Measurements from ENCODE around the gene TMEM38B. TPM values are rescaled to one million over a fixed set of nuclear protein-coding genes. Genes with fewer than 3 reads are reported as not detected.

TMEM38B gene, protein sequence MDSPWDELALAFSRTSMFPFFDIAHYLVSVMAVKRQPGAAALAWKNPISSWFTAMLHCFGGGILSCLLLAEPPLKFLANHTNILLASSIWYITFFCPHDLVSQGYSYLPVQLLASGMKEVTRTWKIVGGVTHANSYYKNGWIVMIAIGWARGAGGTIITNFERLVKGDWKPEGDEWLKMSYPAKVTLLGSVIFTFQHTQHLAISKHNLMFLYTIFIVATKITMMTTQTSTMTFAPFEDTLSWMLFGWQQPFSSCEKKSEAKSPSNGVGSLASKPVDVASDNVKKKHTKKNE
- polyA plus RNA-seq (ENCODE audit: insufficient read length): 41.7 TPM
- long read RNA-seq, donor 1, transcript TMEM38B-202 (6 exons, 3,525 nt): major isoform, 14 of 20 reads
- long read RNA-seq, donor 1, partial matches to known transcripts: 6 of 20 reads
- long read RNA-seq, donor 1, other reads (novel, unspliced or antisense): 0 of 20 reads
- long read RNA-seq, donor 2, transcript TMEM38B-202 (6 exons, 3,525 nt): major isoform, 10 of 10 reads
- long read RNA-seq, donor 2, partial matches to known transcripts: 0 of 10 reads
- long read RNA-seq, donor 2, other reads (novel, unspliced or antisense): 0 of 10 reads
- long read RNA-seq, donor 3, transcript TMEM38B-202 (6 exons, 3,525 nt): major isoform, 14 of 14 reads
- long read RNA-seq, donor 3, partial matches to known transcripts: 0 of 14 reads
- long read RNA-seq, donor 3, other reads (novel, unspliced or antisense): 0 of 14 reads
- long read RNA-seq, donor 4, partial matches to known transcripts: 0 of 1 reads
- long read RNA-seq, donor 4, other reads (novel, unspliced or antisense): 0 of 1 reads
- long read RNA-seq, donor 5, transcript TMEM38B-202 (6 exons, 3,525 nt): major isoform, 20 of 20 reads
- long read RNA-seq, donor 5, partial matches to known transcripts: 0 of 20 reads
- long read RNA-seq, donor 5, other reads (novel, unspliced or antisense): 0 of 20 reads
- long read RNA-seq, donor 6, transcript TMEM38B-202 (6 exons, 3,525 nt): major isoform, 8 of 8 reads
- long read RNA-seq, donor 6, partial matches to known transcripts: 0 of 8 reads
- long read RNA-seq, donor 6, other reads (novel, unspliced or antisense): 0 of 8 reads
- long read RNA-seq, donor 7, transcript TMEM38B-202 (6 exons, 3,525 nt): major isoform, 28 of 28 reads
- long read RNA-seq, donor 7, partial matches to known transcripts: 0 of 28 reads
- long read RNA-seq, donor 7, other reads (novel, unspliced or antisense): 0 of 28 reads
- long read RNA-seq, donor 8, transcript TMEM38B-202 (6 exons, 3,525 nt): major isoform, 12 of 12 reads
- long read RNA-seq, donor 8, partial matches to known transcripts: 0 of 12 reads
- long read RNA-seq, donor 8, other reads (novel, unspliced or antisense): 0 of 12 reads

DNA sequence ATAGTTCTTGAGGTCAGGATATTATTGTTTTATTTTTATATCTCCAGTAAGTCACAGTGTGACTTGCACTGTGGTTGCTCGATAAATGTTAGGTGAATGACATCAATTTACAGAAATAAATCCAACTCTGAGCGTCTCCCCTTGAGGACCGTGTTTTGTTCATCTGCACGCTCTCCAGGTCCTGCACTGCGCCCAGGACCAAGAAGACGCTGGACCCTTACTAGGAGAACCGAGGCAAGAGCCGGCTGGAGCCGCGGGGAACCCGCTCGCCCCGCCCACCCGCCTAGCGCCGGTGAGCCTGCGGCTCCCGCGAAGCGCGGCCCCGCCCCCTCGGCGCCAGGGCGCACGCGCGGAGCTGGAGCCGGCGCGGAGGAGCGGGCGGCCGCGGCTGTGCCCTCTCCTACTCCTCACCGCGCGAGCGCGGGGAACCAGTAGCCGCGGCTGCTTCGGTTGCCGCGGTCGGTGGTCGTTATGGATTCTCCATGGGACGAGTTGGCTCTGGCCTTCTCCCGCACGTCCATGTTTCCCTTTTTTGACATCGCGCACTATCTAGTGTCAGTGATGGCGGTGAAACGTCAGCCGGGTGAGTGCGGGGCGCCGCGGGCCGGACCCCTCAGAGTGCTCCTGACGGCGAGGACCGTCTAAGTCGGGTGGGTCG is at the start of gene TMEM38B:
Gene TMEM38B (plus strand): TSS at position 352 of the 658 bp plus-strand sequence. CDS start 120 bp downstream, at position 472.
- DNase-seq: peak; percentile 81

DNA sequence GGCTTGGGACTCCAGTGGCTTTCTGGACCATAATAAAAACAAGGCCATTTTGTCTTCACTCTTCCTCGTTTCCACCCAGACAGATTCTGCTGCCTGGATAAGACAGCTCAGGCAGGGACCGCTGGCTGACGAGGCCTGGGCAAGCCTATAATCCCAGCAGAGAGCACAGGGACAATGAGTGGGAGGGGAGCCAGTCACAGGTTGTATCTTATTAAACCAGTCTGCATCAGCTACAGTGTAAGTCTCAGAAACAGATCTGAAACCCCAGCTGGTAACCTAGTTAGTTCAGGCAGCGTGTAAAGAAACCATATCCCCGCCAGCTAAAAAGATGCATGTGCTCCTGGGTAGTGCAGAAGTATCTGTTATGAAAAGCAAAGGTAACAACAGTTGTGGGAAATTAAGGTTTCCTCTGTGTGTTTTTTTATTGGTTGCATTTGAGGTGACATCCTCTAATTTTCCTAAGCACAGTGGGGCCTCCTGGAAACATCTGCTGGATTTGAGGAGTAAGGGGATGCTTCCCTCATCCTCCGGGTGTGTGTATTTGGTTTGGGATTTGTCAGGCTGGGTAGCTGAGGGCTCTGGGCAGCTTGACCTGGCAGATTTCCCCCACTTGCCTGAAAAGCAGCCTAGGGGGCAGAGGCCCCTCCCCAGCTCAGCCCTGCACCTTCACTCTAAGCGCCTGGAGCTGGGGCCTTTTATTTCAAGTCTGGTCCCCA is 47.3 kb upstream of the TMEM38B start:
- DNase-seq: no peak

- DNase-seq: no peak
These were observed 46.6 kb upstream of the TMEM38B start for GRCh38 chr9:105647595-105648349.

- no peak for DNase-seq
These were observed 42.5 kb upstream of the TMEM38B start for GRCh38 chr9:105651806-105652205.

DNA sequence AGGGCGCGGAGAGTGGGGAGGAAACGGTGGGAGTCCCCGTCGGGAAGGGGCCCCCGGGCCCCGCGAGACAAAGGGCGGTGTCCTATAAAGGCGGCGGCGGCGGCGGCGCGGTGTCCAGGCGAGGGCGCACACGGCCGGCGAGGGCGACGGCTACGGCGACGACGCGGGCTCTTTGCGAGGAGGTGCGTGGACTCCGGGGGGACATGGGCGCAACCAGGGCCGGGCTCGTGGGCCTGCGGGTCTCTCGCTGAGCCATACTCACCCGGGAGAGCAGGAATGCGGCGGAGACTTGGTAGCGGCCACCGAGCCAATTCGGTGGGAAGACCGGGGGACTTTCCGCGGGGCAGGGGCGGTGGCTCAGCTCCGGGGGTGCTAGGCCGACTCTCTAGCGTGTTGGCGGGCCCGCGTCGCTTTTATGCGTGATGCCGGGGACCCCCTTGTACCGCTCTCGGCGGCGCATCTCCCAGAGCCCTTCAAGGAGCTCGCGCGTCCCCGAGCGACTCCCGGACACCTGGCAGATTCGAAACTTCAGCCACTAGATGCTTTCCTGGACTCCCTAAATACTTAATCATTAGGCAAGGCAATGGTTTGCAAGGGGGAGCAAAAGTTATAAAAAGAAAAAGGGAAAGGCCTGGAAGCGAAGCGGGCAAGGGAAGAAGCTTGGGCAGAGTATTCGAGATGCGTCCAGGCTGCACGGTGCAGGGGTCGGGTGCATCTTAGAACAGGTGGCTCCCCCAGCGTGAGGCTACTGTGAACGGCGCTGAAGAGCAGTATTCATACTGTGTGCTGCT is 38.0 kb upstream of the TMEM38B start:
- DNase-seq: peak; percentile 36

DNA sequence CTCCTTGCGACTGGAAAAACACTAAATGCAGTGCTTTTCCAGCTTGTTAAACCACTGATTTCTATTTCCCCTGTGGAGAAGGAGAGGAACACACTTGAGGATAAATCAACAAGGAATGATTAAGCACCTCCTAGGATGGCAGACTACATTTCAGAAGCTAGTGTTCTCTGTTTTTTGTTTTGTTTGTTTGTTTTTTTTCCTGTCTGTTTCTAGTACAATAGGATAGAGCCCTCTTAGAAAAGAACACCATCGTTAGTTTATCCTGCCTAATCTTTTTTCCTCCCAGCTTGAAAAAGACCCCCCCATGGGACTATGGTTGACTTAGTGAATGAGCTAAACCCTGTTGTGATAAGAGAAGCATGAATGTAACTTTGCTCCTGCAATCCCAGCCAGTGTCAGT is 36.0 kb upstream of the TMEM38B start:
- DNase-seq: no peak

GRCh38 chr9:105661011-105661410 is 33.3 kb upstream of the TMEM38B start:
- DNase-seq: no peak

GRCh38 chr9:105662184-105663104 is 31.9 kb upstream of the TMEM38B start, which contains the start of gene TAL2:
Gene TAL2, plus strand, starts transcription at chr9:105662457. Its CDS starts 40 bp downstream, at chr9:105662497.
- no peak for DNase-seq

DNA sequence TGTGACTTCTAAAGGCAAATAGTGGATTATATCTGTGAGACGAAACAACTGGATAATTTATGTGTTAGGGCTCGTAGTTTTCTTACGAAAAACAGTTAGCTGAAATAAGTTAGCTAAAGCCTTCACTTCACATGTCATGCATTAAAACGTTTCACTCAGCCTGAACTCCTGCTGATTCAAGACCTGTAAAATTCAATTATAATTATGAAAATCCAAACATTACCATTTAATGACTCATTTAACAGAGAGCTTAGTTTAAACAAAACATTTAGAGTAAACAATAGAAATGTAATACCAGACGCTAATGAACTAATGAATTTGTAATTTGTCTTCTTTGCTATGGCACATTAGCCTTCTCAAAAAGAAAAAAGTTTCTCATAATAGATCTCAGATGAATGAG is 30.4 kb upstream of the TMEM38B start:
- DNase-seq: no peak

- no peak for DNase-seq
These were observed 26.5 kb upstream of the TMEM38B start for GRCh38 chr9:105667867-105668266.

DNA sequence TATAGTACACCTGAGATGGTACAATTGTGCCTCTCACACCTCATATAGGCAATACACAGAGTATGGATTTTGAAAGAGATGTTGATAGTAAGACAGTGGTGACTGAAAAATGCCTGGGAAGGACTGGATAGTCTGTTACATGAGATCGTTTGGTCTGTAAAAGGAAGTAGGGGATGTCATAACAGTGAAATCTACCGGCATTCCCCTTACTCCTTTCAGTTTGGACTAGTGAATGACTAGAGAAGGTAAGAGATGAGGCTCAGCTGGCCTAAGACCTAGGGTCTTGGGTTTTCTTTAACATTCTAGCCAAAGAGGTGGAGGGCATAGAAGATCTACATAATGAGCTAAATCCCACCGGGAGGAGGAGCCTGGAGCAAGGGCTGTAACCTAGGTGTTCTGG is 24.0 kb upstream of the TMEM38B start:
- no peak for DNase-seq

- no peak for DNase-seq
These were observed 23.6 kb upstream of the TMEM38B start for GRCh38 chr9:105670775-105671174.

DNA sequence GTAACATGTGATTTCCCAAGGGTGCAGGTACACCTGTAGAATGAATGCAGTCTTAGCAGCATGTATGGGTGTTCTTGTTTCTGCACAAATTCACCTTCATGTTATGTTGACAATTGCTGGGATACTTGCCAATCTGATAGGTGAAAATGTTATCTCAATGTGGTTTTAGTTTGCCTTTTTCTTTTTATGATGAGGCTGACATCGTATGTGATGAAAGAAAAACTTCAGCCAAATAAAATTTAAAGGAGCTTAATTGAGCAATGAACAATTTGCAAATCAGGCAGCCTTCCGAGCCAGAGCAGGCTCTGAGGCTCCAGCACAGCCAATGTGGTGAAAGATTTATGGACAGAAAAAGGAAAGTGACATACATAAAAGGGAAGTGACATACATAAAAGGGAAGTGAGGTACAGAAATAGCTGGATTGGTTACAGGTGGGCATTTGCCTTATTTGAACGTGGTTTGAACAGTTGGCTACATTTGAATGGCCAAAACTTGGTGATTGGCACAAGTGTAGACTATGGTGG is 21.6 kb upstream of the TMEM38B start:
- no peak for DNase-seq

DNA sequence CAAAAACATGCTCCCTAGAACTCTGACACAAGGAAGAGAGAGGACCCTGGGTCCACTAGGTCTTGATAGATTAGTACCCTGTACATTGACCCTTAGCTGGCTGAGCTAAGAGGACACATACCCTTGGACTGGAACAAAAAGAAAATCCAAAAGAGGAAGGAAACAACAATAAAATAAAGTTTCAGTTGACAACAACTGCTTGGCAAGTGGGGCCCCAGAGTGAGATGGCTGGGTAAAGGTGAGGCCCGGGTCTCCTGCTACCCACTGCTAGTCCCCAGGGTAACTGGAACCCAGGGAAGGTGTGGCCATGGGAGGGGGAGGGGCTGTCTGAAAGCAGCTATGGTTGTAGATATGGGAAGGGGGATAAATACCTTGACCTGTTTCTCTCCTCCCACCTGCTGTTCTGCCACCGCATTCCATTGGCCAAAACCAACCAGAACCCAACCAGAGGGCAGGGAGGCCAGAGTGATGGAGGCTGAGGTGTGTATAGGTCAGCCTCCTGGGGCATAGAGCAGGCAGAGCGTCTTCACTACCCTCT is 20.4 kb upstream of the TMEM38B start:
- no peak for DNase-seq

GRCh38 chr9:105676351-105676923 is 17.9 kb upstream of the TMEM38B start:
- no peak for DNase-seq

DNA sequence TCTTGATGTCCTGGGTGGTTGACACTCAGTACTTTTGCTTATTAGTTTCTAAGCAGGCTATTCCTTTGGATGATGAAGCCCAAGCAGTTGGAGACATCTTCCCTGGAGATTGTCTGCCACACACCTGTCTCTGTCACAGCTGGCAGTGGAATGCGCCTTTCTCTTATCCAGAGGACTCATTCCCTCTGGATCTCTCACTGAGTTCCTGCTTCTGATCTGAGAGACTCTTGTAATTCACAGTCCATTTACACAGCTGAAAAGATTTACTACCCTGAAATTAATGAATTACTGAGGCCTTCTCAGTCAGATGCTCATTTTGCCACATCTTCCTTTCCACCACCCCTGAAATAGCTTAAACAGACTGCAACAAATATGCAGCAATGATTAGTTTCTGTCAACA is 16.2 kb upstream of the TMEM38B start:
- no peak for DNase-seq

- DNase-seq: no peak
These were observed 15.6 kb upstream of the TMEM38B start for GRCh38 chr9:105678781-105679180.
